ENCODE results near the gene CAMTA1. TPM values are rescaled to one million over a fixed set of nuclear protein-coding genes. Genes with fewer than 3 reads are reported as not detected.

The CAMTA1 gene
- polyA plus RNA-seq, 1 donor (not counting 4 experiments of a cell fraction or from before 2014, with no cell fraction given): 51.4 TPM

DNA sequence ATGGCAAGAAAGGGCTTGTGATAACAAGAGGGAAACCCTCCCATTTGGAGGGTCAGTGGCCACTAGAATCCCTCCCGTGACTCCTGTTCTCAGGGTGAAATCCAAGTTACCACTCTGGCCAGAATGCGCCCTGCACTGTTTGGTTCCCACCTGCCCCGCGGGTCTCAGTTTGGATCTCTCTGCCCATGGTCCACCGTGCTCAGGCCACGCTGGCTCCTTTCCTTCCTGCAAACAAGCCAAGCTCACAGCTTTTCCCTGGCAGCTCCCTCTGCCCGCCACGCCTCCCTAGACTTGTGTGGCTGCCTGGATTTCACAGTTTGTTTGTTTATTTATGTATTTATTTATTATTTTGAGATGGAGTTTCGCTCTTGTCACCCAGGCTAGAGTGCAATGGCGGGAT is 806.3 kb downstream of the CAMTA1 start:
- Histone ChIP-seq H3K79me2 (ENCODE audit: control insufficient read depth, insufficient read depth, low read length) (no peaks in the 10 kb centered on the region), H3K4me1 (ENCODE audit: control insufficient read depth, extremely low read depth, insufficient read depth, low read length) (no peaks in the 10 kb centered on the region), H4K20me1 (ENCODE audit: control insufficient read depth, extremely low read depth, insufficient read depth, low read length) (no peaks in the 10 kb centered on the region), H3K36me3 (ENCODE audit: control insufficient read depth in 2 of 2, extremely low read depth in 1 of 2, insufficient read depth in 2 of 2, low read length in 2 of 2) (no peaks in the 10 kb centered on the region), H3K9me1 (ENCODE audit: control insufficient read depth, extremely low read depth, insufficient read depth, low read length) (no peaks in the 10 kb centered on the region), H2AFZ (ENCODE audit: control insufficient read depth, low read length) (no peak overlapping the region), H3K27ac (ENCODE audit: control insufficient read depth, insufficient read depth, low read length) (no peak overlapping the region), H3K4me2 (ENCODE audit: control insufficient read depth, extremely low read depth, insufficient read depth, low read depth, low read length) (no peak overlapping the region), H3K9me3 (ENCODE audit: control insufficient read depth, low read depth, low read length) (no peaks in the 10 kb centered on the region), H3K27me3 (ENCODE audit: control insufficient read depth, extremely low read depth, insufficient read depth, low read length) (peaks cover 4% of the 10 kb centered on the region), H3K4me3 (ENCODE audit: control insufficient read depth in 2 of 3, extremely low read depth in 1 of 3, insufficient read depth in 2 of 3, low read depth in 1 of 3, low read length in 3 of 3) (no peak overlapping the region), H3K9ac (ENCODE audit: control insufficient read depth, extremely low read depth, insufficient read depth, low read length) (no peak overlapping the region)
- FAIRE-seq (no peak), DNase-seq (ENCODE audit: low read depth, low spot score) (no peak)
- dilution Hi-C loops (cut with MboI; ENCODE audit: extremely low pct_ligation_motif_present, low sequenced_read_pairs): no loop called here
- TF ChIP-seq, protein P1, sequence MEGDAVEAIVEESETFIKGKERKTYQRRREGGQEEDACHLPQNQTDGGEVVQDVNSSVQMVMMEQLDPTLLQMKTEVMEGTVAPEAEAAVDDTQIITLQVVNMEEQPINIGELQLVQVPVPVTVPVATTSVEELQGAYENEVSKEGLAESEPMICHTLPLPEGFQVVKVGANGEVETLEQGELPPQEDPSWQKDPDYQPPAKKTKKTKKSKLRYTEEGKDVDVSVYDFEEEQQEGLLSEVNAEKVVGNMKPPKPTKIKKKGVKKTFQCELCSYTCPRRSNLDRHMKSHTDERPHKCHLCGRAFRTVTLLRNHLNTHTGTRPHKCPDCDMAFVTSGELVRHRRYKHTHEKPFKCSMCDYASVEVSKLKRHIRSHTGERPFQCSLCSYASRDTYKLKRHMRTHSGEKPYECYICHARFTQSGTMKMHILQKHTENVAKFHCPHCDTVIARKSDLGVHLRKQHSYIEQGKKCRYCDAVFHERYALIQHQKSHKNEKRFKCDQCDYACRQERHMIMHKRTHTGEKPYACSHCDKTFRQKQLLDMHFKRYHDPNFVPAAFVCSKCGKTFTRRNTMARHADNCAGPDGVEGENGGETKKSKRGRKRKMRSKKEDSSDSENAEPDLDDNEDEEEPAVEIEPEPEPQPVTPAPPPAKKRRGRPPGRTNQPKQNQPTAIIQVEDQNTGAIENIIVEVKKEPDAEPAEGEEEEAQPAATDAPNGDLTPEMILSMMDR (optimal IDR thresholded peaks at IDR 0.05 in 1 of 3, IDR thresholded peaks at IDR 0.05 in 1 of 3, conservative IDR thresholded peaks at IDR 0.05 in 1 of 3; ENCODE audit: extremely low read depth in 1 of 3, insufficient read depth in 2 of 3, low read length in 3 of 3): no peak
- TF ChIP-seq EZH2 (IDR thresholded peaks at IDR 0.05; ENCODE audit: low read length): no peak

DNA sequence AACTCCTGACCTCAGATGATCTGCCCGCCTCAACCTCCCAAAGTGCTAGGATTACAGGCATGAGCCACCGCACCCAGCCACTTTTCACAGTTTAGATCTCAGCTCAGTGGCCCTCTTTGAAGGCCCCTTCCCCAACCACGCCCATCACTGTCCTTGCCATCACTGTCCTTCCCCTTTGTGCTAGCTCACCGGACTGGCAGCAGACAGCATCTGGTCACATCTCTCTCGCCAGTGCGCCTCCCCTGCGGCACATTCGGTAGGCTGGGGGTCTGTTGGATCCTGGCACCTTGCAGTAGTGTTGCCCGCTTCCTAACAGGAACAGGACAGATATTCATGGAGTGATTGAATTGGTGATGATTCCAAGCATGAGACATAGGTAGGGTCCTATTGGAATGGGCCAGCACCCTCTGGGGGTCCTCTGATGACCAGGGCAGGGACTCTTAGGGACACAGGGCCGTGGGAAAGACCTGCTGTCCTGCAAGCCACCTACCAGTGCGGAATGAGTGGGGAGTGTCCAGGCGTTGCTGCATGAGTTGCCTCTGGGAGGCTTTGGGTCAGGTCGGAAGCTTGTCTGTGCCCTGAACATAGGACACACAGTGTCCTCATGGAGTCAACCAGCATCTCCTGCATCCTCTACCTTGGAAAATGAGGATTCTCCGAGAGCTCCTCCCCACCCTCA is 807.0 kb downstream of the CAMTA1 start:
- no peaks in the 10 kb centered on the region for H3K36me3 ChIP-seq (ENCODE audit: control insufficient read depth in 2 of 2, extremely low read depth in 1 of 2, insufficient read depth in 2 of 2, low read length in 2 of 2)
- no peaks in the 10 kb centered on the region for H3K9me3 ChIP-seq (ENCODE audit: control insufficient read depth, low read depth, low read length)
- no peaks in the 10 kb centered on the region for H3K79me2 ChIP-seq (ENCODE audit: control insufficient read depth, insufficient read depth, low read length)
- no peak for TF ChIP-seq EZH2 (IDR thresholded peaks at IDR 0.05; ENCODE audit: low read length)
- TF ChIP-seq, protein P1 (optimal IDR thresholded peaks at IDR 0.05 in 1 of 3, IDR thresholded peaks at IDR 0.05 in 1 of 3, conservative IDR thresholded peaks at IDR 0.05 in 1 of 3; ENCODE audit: extremely low read depth in 1 of 3, insufficient read depth in 2 of 3, low read length in 3 of 3): no peak
- H2AFZ ChIP-seq (ENCODE audit: control insufficient read depth, low read length): no peak overlapping the region
- FAIRE-seq (no peak), DNase-seq (ENCODE audit: low read depth, low spot score) (no peak)
- no peaks in the 10 kb centered on the region for H3K9me1 ChIP-seq (ENCODE audit: control insufficient read depth, extremely low read depth, insufficient read depth, low read length)
- H3K9ac ChIP-seq (ENCODE audit: control insufficient read depth, extremely low read depth, insufficient read depth, low read length): no peak overlapping the region
- no peak overlapping the region for H3K27ac ChIP-seq (ENCODE audit: control insufficient read depth, insufficient read depth, low read length)
- H3K4me1 ChIP-seq (ENCODE audit: control insufficient read depth, extremely low read depth, insufficient read depth, low read length): no peaks in the 10 kb centered on the region
- dilution Hi-C loops (cut with MboI; ENCODE audit: extremely low pct_ligation_motif_present, low sequenced_read_pairs): no loop called here
- H3K4me2 ChIP-seq (ENCODE audit: control insufficient read depth, extremely low read depth, insufficient read depth, low read depth, low read length): no peak overlapping the region
- H4K20me1 ChIP-seq (ENCODE audit: control insufficient read depth, extremely low read depth, insufficient read depth, low read length): no peaks in the 10 kb centered on the region
- peaks cover 4% of the 10 kb centered on the region for H3K27me3 ChIP-seq (ENCODE audit: control insufficient read depth, extremely low read depth, insufficient read depth, low read length)
- H3K4me3 ChIP-seq (ENCODE audit: control insufficient read depth in 2 of 3, extremely low read depth in 1 of 3, insufficient read depth in 2 of 3, low read depth in 1 of 3, low read length in 3 of 3): no peak overlapping the region

All from keratinocyte (primary cell).